Nephron progenitor cell (in vitro differentiated cells): ENCODE measurements around the gene DBNDD1.
"Not testable (repeated sequence)": the region's sequence is repeated elsewhere in the genome, so short reads cannot be mapped to it uniquely, and the experiment has no call there.

Experiments used
- DNase-seq: peaks from one replicate; pipeline ENCODE4 v3.0.0; 2021
- H3K27ac Mint-ChIP-seq: 2 replicates; pipeline ENCODE4 v1.8.0; 2021; ENCODE audit warnings: mild to moderate bottlenecking, moderate library complexity, mixed read lengths
- H3K27me3 Mint-ChIP-seq: 2 replicates; pipeline ENCODE4 v1.8.0; 2021; ENCODE audit warnings: mild to moderate bottlenecking, low read depth, mixed read lengths; ENCODE audit not compliant: poor library complexity
- H3K36me3 Mint-ChIP-seq: 2 replicates; pipeline ENCODE4 v1.8.0; 2021; ENCODE audit warnings: low read depth, mixed read lengths
- H3K4me1 Mint-ChIP-seq: 2 replicates; pipeline ENCODE4 v1.8.0; 2021; ENCODE audit warnings: mixed read lengths
- H3K4me3 Mint-ChIP-seq: 2 replicates; pipeline ENCODE4 v1.8.0; 2021; ENCODE audit warnings: mild to moderate bottlenecking, moderate library complexity, mixed read lengths
- H3K9me3 Mint-ChIP-seq: 2 replicates; pipeline ENCODE4 v1.8.0; 2021; ENCODE audit warnings: mild to moderate bottlenecking, moderate library complexity, mixed read lengths
- CTCF ChIP-seq: fragments of 200-600 bp; sonication (generic); IDR thresholded peaks from 2 replicates; pipeline ENCODE4 v1.5.0; 2021; ENCODE audit warnings: antibody characterized with exemption

DBNDD1 gene

DNA sequence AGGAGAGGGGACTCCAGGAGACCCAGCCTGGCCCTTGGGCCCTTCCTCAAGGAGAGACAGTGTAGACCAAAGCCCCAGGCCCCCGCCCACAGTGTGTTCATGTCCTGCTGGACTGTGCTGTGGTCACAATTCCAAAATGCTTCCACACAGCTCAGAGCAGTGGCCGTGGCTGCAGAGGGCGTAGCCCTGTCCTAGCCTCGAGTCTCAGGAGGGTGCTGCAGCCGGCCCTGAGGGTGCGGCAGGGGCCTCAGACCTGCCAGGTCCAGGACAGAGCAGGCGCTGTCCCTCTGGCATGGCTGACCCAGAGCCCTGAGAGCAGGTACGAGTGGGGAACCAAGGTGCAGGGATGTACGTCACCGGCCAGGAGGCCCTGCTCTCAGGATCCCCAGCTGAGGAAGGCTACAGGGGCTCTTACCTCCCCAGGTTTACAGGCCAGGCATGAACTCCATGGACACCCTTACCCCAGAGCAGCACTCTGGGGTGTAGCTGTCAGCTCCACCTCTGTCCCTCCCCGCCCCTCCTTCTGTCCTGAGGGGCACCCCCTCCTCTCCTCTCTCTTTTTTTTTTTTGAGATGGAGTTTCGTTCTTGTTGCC is 7.3 kb downstream of the DBNDD1 start:
- no peak overlapping the region for H3K27ac Mint-ChIP-seq
- no peak for TF ChIP-seq CTCF
- no peak overlapping the region for H3K4me3 Mint-ChIP-seq
- peaks cover 19% of the 10 kb centered on the region for H3K4me1 Mint-ChIP-seq
- peaks cover 19% of the 10 kb centered on the region for H3K27me3 Mint-ChIP-seq
- no peaks in the 10 kb centered on the region for H3K36me3 Mint-ChIP-seq
- no peaks in the 10 kb centered on the region for H3K9me3 Mint-ChIP-seq
- DNase-seq = no peak

DNA sequence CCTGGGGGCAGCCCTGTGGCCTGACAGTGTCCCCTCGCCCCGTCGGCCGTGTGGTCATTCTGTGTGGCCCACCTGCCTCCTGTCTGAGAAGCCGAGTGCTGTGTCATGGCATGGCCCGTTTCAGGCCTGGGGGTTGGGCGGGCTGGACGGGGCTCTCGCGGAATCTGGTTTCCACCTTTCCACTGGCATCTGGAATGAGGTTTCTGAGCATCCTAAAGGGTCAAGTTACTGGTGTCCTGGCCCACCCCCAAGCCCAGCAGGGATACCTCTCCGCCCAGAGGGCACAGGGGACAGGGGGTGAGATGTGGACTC is 7.8 kb downstream of the DBNDD1 start:
- H3K27me3 Mint-ChIP-seq = peaks cover 17% of the 10 kb centered on the region
- no peak for DNase-seq
- H3K9me3 Mint-ChIP-seq = no peaks in the 10 kb centered on the region
- H3K4me3 Mint-ChIP-seq = no peak overlapping the region
- H3K27ac Mint-ChIP-seq = no peak overlapping the region
- H3K36me3 Mint-ChIP-seq = no peaks in the 10 kb centered on the region
- H3K4me1 Mint-ChIP-seq = peaks cover 19% of the 10 kb centered on the region
- TF ChIP-seq CTCF = no peak

DNA sequence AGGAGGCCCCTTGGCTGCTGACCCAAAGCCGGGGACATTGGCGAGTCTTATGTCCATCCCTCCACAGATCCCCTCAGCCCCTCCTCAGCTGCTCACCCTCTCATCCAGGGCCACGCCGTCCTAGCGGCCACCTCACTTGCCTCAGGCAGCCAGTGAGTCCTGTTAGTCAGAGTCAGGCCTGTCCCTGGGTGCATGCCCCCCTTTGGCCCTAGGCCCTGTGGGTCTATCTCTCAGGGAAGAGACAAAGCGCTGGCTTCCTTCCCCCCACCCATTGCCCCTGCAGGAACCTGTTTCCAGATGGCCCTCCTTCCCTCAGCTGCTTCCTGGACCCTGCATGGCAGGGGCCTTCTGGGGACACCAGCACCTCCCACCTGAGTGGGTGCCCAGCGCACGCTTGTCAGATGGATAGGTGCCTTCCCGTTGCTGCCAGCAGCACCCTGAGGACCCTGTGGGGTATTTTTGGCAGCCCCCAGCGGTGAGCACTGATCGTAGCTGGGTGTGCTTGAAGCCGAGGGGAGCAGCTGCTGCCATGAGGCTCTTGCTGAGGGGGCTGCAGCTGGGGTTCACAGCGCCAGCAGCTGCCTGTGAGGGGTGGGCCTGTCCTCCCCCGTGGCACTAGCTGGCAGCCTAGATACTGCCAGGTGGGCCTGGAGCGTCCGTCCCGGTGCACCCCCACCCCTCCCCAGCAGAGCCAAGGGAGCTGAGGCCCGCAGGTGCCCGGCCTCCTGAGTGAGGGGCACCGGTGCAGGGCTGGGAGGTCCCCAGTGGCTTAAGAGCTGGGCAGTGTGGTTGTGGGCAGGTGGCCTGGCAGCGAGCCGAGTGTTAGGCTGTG is 8.4 kb downstream of the DBNDD1 start:
- H3K4me1 Mint-ChIP-seq = peaks cover 19% of the 10 kb centered on the region
- no peak for TF ChIP-seq CTCF
- peaks cover 15% of the 10 kb centered on the region for H3K27me3 Mint-ChIP-seq
- no peak for DNase-seq
- no peak overlapping the region for H3K4me3 Mint-ChIP-seq
- H3K27ac Mint-ChIP-seq = no peak overlapping the region
- no peaks in the 10 kb centered on the region for H3K9me3 Mint-ChIP-seq
- no peaks in the 10 kb centered on the region for H3K36me3 Mint-ChIP-seq

DNA sequence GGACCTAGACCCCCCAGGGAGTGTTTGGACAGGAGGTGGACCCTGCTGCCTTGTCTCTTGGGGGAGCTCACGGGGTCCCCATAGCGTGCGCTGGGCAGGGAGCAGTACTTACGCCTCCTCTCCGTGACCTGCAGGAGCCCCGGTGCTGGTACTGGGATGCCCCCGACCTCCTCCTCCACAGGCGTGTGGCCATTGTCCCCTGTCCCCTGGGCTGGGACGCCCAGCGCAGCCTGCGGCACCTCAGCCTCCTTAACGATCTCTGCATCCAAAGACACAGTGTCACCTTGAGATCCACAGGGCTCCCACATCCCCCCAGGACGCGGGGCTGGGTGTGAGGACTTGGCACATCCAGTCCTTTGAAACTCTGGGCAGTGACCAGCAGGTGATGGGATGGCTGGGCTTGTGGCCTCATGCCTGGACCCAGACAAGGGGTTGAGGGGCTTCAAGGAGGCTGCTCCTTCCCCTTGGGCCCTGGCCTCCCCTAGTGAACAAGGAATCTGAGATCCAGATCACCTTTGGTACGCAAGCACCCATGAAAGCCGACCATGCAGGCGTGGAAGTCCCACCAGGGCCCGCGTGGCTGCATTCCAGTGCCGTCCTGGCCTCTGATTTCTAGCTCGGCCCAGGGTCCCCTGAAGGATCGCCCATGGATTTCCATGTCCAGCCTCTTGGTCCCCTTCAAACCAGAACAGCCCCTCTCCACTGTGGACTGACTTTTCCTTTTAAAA is 9.9 kb downstream of the DBNDD1 start:
- no peaks in the 10 kb centered on the region for H3K27me3 Mint-ChIP-seq
- no peak for TF ChIP-seq CTCF
- H3K27ac Mint-ChIP-seq = peak overlapping the region; percentile 79
- no peak for DNase-seq
- peaks cover 19% of the 10 kb centered on the region for H3K4me1 Mint-ChIP-seq
- no peaks in the 10 kb centered on the region for H3K9me3 Mint-ChIP-seq
- H3K4me3 Mint-ChIP-seq = no peak overlapping the region
- H3K36me3 Mint-ChIP-seq = no peaks in the 10 kb centered on the region

DNA sequence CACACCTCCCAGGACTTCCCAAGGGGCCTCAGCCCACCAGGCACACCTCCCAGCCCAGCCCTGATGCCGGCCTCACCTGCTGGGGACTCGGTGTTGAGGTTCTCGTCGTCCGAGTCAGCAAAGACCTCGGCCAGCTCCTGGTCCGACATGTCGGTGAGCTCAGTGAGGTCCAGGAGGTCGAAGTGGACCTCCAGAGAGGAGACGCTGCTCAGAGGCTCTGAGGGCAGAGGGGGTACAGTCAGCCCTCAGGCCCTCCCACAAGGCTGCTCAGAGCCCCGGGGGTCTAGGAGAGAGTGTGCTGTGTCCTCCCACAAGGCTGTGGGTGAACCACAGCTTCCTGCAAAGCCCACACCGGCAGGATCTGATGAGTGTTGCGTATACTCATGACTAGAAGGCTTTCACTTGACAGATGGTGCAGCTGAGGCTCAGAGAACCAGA is 10.5 kb downstream of the DBNDD1 start:
- Mint-ChIP-seq H3K4me1 (peaks cover 19% of the 10 kb centered on the region), H3K27ac (no peak overlapping the region), H3K27me3 (no peaks in the 10 kb centered on the region), H3K36me3 (no peaks in the 10 kb centered on the region), H3K4me3 (no peak overlapping the region), H3K9me3 (no peaks in the 10 kb centered on the region)
- no peak for DNase-seq
- TF ChIP-seq CTCF = no peak

GRCh38 chr16:90007635-90008234 is 11.5 kb downstream of the DBNDD1 start:
- H3K27me3 Mint-ChIP-seq, H3K9me3 Mint-ChIP-seq, DNase-seq, H3K36me3 Mint-ChIP-seq, H3K27ac Mint-ChIP-seq, H3K4me3 Mint-ChIP-seq: not testable (repeated sequence)
- H3K4me1 Mint-ChIP-seq = peaks cover 19% of the 10 kb centered on the region
